ENCODE measurements around the gene ALS2CL. TPM values are rescaled to one million over a fixed set of nuclear protein-coding genes. Genes with fewer than 3 reads are reported as not detected.

The ALS2CL gene, protein sequence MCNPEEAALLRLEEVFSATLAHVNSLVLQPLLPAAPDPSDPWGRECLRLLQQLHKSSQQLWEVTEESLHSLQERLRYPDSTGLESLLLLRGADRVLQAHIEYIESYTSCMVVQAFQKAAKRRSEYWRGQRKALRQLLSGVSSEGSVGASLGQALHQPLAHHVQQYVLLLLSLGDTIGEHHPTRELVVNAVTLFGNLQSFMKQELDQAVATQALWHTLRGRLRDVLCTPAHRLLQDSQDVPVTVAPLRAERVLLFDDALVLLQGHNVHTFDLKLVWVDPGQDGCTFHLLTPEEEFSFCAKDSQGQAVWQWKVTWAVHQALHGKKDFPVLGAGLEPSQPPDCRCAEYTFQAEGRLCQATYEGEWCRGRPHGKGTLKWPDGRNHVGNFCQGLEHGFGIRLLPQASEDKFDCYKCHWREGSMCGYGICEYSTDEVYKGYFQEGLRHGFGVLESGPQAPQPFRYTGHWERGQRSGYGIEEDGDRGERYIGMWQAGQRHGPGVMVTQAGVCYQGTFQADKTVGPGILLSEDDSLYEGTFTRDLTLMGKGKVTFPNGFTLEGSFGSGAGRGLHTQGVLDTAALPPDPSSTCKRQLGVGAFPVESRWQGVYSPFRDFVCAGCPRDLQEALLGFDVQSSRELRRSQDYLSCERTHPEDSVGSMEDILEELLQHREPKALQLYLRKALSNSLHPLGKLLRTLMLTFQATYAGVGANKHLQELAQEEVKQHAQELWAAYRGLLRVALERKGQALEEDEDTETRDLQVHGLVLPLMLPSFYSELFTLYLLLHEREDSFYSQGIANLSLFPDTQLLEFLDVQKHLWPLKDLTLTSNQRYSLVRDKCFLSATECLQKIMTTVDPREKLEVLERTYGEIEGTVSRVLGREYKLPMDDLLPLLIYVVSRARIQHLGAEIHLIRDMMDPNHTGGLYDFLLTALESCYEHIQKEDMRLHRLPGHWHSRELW
- total RNA-seq: 9.8 and 11.2 TPM in 2 replicates

GRCh38 chr3:46693038-46693891 is at the start of gene ALS2CL:
Gene ALS2CL (minus strand): TSS chr3:46693679. CDS start chr3:46689440, 4,239 bp downstream.

DNA sequence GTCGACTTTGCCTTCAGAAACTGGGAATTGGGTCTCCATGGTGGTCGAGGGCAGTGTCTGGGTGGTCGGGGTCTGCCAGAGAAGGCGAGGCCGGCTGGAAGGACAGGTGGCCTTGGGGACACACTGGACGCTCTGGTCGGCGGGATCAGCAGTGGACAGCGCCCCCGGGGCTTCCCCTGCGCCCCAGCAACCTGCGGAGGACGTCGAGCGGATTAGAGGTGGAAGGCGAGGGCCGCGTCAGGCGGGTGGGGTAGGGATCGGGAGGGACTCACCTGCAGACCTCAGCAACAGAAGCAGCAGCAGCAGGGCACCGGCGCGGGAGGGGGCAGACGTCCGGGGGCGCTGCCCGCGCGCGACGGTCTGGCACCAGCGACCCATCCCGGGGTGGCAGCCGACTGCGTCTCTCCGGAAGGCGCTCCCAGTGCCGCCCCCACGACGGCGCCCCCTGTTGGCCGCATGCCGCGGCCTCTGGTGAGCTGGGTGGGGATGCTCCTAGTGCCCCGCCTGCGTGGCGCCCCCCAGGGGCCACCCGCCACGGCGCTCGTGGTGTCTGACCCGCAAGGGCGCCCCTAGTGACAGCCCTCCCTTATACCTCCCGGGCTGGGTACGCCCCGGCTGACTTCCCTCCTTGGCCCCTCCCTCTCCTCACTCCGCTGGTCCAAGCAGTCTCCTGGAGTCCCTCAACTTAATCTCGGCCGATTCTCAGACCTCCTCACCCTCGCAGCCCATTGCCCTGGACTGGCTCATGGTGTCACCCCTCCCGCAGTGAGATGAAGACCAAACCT is 24.2 kb upstream of the ALS2CL start, which contains the start of gene PRSS50:
TSS of gene PRSS50 (minus strand) at position 423 of the 785 bp plus-strand sequence. CDS start at position 378, 45 bp downstream.

DNA sequence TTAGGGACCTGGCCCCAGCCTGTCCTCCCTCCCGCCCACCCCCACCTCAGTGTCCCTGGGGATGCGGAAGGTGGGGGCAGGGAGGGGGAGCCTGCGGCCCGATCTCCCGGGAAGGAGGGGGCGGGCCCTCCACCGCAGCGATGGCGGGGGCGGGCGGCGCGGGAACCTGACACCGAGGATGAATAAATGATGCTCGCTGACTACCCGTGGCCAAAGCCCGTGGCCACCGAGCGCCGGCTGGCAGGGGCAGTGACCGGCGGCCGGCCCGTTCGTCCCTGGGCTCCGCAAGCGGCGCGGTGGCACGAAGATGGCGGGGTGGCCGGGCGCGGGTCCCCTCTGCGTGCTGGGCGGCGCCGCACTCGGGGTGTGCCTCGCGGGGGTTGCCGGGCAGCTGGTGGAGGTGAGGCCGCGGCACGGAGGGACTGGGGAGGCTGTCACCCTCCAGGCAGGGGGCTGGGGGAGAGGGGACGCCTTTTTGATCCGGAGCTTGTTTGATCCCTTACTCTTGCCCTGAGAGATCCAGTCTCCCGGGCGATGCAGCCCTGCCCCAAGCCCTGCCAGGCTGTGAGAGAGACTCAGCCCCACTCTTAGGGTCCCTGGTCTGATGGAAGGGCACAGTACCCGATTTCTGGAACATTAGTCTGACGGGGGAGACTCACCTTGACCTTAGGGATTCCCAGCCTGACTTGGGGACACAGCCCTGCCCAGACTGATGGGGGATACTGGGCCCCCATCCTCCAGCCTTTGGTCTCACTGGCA is 7.9 kb upstream of the ALS2CL start, which contains the start of gene TMIE:
TSS of gene TMIE (plus strand) at position 212 of the 759 bp plus-strand sequence. CDS start at position 308, 96 bp downstream.

Other genes with a start within 250 kb of the ALS2CL start
- 0.25 and 3.1 TPM in 2 replicates for gene LTF, start 228.8 kb downstream of the ALS2CL start, total RNA-seq
- gene RTP3, start 195.7 kb downstream of the ALS2CL start, total RNA-seq: not detected in 2 replicates
- 0.47 and 0.64 TPM in 2 replicates for gene LRRC2, start 127.4 kb downstream of the ALS2CL start, total RNA-seq
- gene FAM240A, start 81.2 kb downstream of the ALS2CL start, total RNA-seq: not detected in 2 replicates
- 0.15 TPM in 1 of 2 replicates, not detected in the other for gene TMIE, start 7.7 kb upstream of the ALS2CL start, total RNA-seq
- gene PRSS50, start 24.2 kb upstream of the ALS2CL start, total RNA-seq: not detected in 2 replicates
- gene MYL3, start 169.8 kb upstream of the ALS2CL start, total RNA-seq: not detected in 2 replicates
- gene PTH1R, start 184.0 kb upstream of the ALS2CL start, total RNA-seq: not detected in 2 replicates